ENCODE measurements around the gene METTL13.

Gene METTL13

GRCh38 chr1:171753182-171753581 is 28.3 kb upstream of the METTL13 start:
- no peak for DNase-seq (ENCODE audit: low spot score)
- no peak for TF ChIP-seq CTCF (IDR thresholded peaks at IDR 0.05; ENCODE audit: borderline replicate concordance, control extremely low read depth, extremely low read depth, insufficient read depth, missing control alignments)
- in situ Hi-C loops (cut with MboI; ENCODE audit: low sequenced_read_pairs, unreplicated experiment): no loop called here

- no peak for DNase-seq (ENCODE audit: low spot score)
- no peak for TF ChIP-seq CTCF (IDR thresholded peaks at IDR 0.05; ENCODE audit: borderline replicate concordance, control extremely low read depth, extremely low read depth, insufficient read depth, missing control alignments)
- in situ Hi-C loops (cut with MboI; ENCODE audit: low sequenced_read_pairs, unreplicated experiment): no loop called here
Observed at GRCh38 chr1:171753685-171754352, 27.6 kb upstream of the METTL13 start.

GRCh38 chr1:171754353-171754705 is 27.1 kb upstream of the METTL13 start:
- TF ChIP-seq CTCF (IDR thresholded peaks at IDR 0.05; ENCODE audit: borderline replicate concordance, control extremely low read depth, extremely low read depth, insufficient read depth, missing control alignments): no peak
- DNase-seq (ENCODE audit: low spot score): no peak
- in situ Hi-C loops (cut with MboI; ENCODE audit: low sequenced_read_pairs, unreplicated experiment): no loop called here

GRCh38 chr1:171754971-171755370 is 26.5 kb upstream of the METTL13 start:
- no peak for DNase-seq (ENCODE audit: low spot score)
- TF ChIP-seq CTCF (IDR thresholded peaks at IDR 0.05; ENCODE audit: borderline replicate concordance, control extremely low read depth, extremely low read depth, insufficient read depth, missing control alignments): no peak
- in situ Hi-C loops (cut with MboI; ENCODE audit: low sequenced_read_pairs, unreplicated experiment): no loop called here

GRCh38 chr1:171756856-171757255 is 24.6 kb upstream of the METTL13 start:
- DNase-seq (ENCODE audit: low spot score): no peak
- in situ Hi-C loops (cut with MboI; ENCODE audit: low sequenced_read_pairs, unreplicated experiment): no loop called here
- no peak for TF ChIP-seq CTCF (IDR thresholded peaks at IDR 0.05; ENCODE audit: borderline replicate concordance, control extremely low read depth, extremely low read depth, insufficient read depth, missing control alignments)

GRCh38 chr1:171758011-171758410 is 23.4 kb upstream of the METTL13 start:
- in situ Hi-C loops (cut with MboI; ENCODE audit: low sequenced_read_pairs, unreplicated experiment): no loop called here
- DNase-seq (ENCODE audit: low spot score): no peak
- TF ChIP-seq CTCF (IDR thresholded peaks at IDR 0.05; ENCODE audit: borderline replicate concordance, control extremely low read depth, extremely low read depth, insufficient read depth, missing control alignments): no peak
